IgD-negative memory B cell (primary cell): Measurements from ENCODE around the gene TPSG1. TPM values are rescaled to one million over a fixed set of nuclear protein-coding genes. Genes with fewer than 3 reads are reported as not detected.
A peak's percentile ranks its signal among the peaks of the same experiment; 100 is the strongest.
"Not testable (repeated sequence)": the region's sequence is repeated elsewhere in the genome, so short reads cannot be mapped to it uniquely, and the experiment has no call there.

Experiments used
- H3K27ac Mint-ChIP-seq, 3 donors: one replicate each; pipeline ENCODE4 v1.8.0; 2020 to 2022; ENCODE audit warnings: mild to moderate bottlenecking in 3 of 3, mixed read lengths in 3 of 3, moderate library complexity in 1 of 3
- H3K27me3 Mint-ChIP-seq: one replicate; pipeline ENCODE4 v1.8.0; 2021; ENCODE audit warnings: mixed read lengths
- H3K36me3 Mint-ChIP-seq: one replicate; pipeline ENCODE4 v1.8.0; 2020; ENCODE audit warnings: mild to moderate bottlenecking, mixed read lengths
- H3K4me1 Mint-ChIP-seq, 3 donors: one replicate each; pipeline ENCODE4 v1.8.0; 2020 to 2022; ENCODE audit warnings: mixed read lengths in 3 of 3, mild to moderate bottlenecking in 1 of 3
- H3K4me3 Mint-ChIP-seq, 4 donors: one replicate each; pipeline ENCODE4 v1.8.0; 2020 to 2022; ENCODE audit warnings: mild to moderate bottlenecking in 4 of 4, mixed read lengths in 4 of 4, moderate library complexity in 3 of 4
- H3K9me3 Mint-ChIP-seq, 3 donors: one replicate each; pipeline ENCODE4 v1.8.0; 2020 to 2021; ENCODE audit warnings: mixed read lengths in 3 of 3, mild to moderate bottlenecking in 1 of 3
- polyA plus RNA-seq: library from polyadenylated mRNA; unstranded; fragments of 300-500 nt; fragmentation: Illumina TruSeq; gene quantifications from one replicate; pipeline ENCODE4 v1.2.3, GENCODE V29; 2021

TPSG1 gene
- polyA plus RNA-seq, 1 donor from 2014 or later = not detected

- Mint-ChIP-seq H3K27ac (no peak overlapping the region), H3K27me3 (peaks cover 26% of the 10 kb centered on the region), H3K36me3 (no peaks in the 10 kb centered on the region), H3K4me1 (peaks cover 0 to 4% (median 0%) of the 10 kb centered on the region in 3 donors), H3K4me3 (no peak overlapping the region), H3K9me3 (no peaks in the 10 kb centered on the region)
Observed at GRCh38 chr16:1260101-1260680, 35.1 kb upstream of the TPSG1 start.

GRCh38 chr16:1259760-1260068 is 34.6 kb upstream of the TPSG1 start:
- no peak overlapping the region for H3K27ac Mint-ChIP-seq
- no peak overlapping the region for H3K4me3 Mint-ChIP-seq
- H3K9me3 Mint-ChIP-seq = no peaks in the 10 kb centered on the region
- peaks cover 0 to 4% (median 0%) of the 10 kb centered on the region in 3 donors for H3K4me1 Mint-ChIP-seq
- H3K36me3 Mint-ChIP-seq = no peaks in the 10 kb centered on the region
- peaks cover 26% of the 10 kb centered on the region for H3K27me3 Mint-ChIP-seq

GRCh38 chr16:1258906-1259759 is 34.1 kb upstream of the TPSG1 start:
- peak overlapping the region in 1 of 3 donors; percentile 31 for H3K27ac Mint-ChIP-seq
- H3K4me3 Mint-ChIP-seq = peak overlapping the region in 2 of 4 donors; percentile 33 to 67
- H3K4me1 Mint-ChIP-seq = peaks cover 0 to 4% (median 0%) of the 10 kb centered on the region in 3 donors
- no peaks in the 10 kb centered on the region for H3K9me3 Mint-ChIP-seq
- no peaks in the 10 kb centered on the region for H3K36me3 Mint-ChIP-seq
- peaks cover 26% of the 10 kb centered on the region for H3K27me3 Mint-ChIP-seq

GRCh38 chr16:1258225-1258600 is 33.1 kb upstream of the TPSG1 start:
- no peaks in the 10 kb centered on the region for H3K9me3 Mint-ChIP-seq
- peaks cover 26% of the 10 kb centered on the region for H3K27me3 Mint-ChIP-seq
- H3K4me3 Mint-ChIP-seq = no peak overlapping the region
- peaks cover 0 to 4% (median 0%) of the 10 kb centered on the region in 3 donors for H3K4me1 Mint-ChIP-seq
- H3K27ac Mint-ChIP-seq = no peak overlapping the region
- H3K36me3 Mint-ChIP-seq = no peaks in the 10 kb centered on the region

GRCh38 chr16:1257561-1258224 is 32.6 kb upstream of the TPSG1 start:
- peaks cover 26% of the 10 kb centered on the region for H3K27me3 Mint-ChIP-seq

GRCh38 chr16:1256874-1257322 is 31.8 kb upstream of the TPSG1 start:
- Mint-ChIP-seq H3K36me3 (no peaks in the 10 kb centered on the region), H3K27me3 (peaks cover 21% of the 10 kb centered on the region), H3K27ac (no peak overlapping the region), H3K4me1 (peaks cover 0 to 4% (median 0%) of the 10 kb centered on the region in 3 donors), H3K4me3 (no peak overlapping the region), H3K9me3 (no peaks in the 10 kb centered on the region)

More at GRCh38 chr16:1257561-1258224, 32.6 kb upstream of the TPSG1 start:
- Mint-ChIP-seq H3K4me1 (peaks cover 0 to 4% (median 0%) of the 10 kb centered on the region in 3 donors), H3K9me3 (no peaks in the 10 kb centered on the region), H3K27ac (no peak overlapping the region), H3K36me3 (no peaks in the 10 kb centered on the region), H3K4me3 (no peak overlapping the region)

- not testable (repeated sequence) for H3K4me3 Mint-ChIP-seq, H3K4me1 Mint-ChIP-seq
Observed at GRCh38 chr16:1256296-1256873, 31.3 kb upstream of the TPSG1 start.

GRCh38 chr16:1255276-1256122 is 30.4 kb upstream of the TPSG1 start, which contains the start of gene TPSD1:
TSS of gene TPSD1 (plus strand) at chr16:1256069. CDS start at chr16:1256281, 212 bp downstream.
- not testable (repeated sequence) for H3K27ac Mint-ChIP-seq

More at GRCh38 chr16:1256296-1256873, 31.3 kb upstream of the TPSG1 start:
- H3K36me3 Mint-ChIP-seq, H3K27ac Mint-ChIP-seq, H3K9me3 Mint-ChIP-seq: not testable (repeated sequence)
- peaks cover 19% of the 10 kb centered on the region for H3K27me3 Mint-ChIP-seq

GRCh38 chr16:1254821-1255220 is 29.8 kb upstream of the TPSG1 start:
- H3K4me1 Mint-ChIP-seq, H3K9me3 Mint-ChIP-seq, H3K4me3 Mint-ChIP-seq, H3K36me3 Mint-ChIP-seq, H3K27ac Mint-ChIP-seq, H3K27me3 Mint-ChIP-seq: not testable (repeated sequence)

More at GRCh38 chr16:1255276-1256122, 30.4 kb upstream of the TPSG1 start, which contains the start of gene TPSD1:
- peaks cover 13% of the 10 kb centered on the region for H3K27me3 Mint-ChIP-seq
- H3K4me1 Mint-ChIP-seq, H3K4me3 Mint-ChIP-seq, H3K36me3 Mint-ChIP-seq, H3K9me3 Mint-ChIP-seq: not testable (repeated sequence)

- not testable (repeated sequence) for H3K4me1 Mint-ChIP-seq, H3K9me3 Mint-ChIP-seq, H3K27me3 Mint-ChIP-seq, H3K4me3 Mint-ChIP-seq, H3K27ac Mint-ChIP-seq, H3K36me3 Mint-ChIP-seq
Observed at GRCh38 chr16:1253701-1254364, 28.8 kb upstream of the TPSG1 start.

GRCh38 chr16:1249031-1249755 is 24.1 kb upstream of the TPSG1 start:
- not testable (repeated sequence) for H3K36me3 Mint-ChIP-seq, H3K4me1 Mint-ChIP-seq, H3K27me3 Mint-ChIP-seq, H3K4me3 Mint-ChIP-seq, H3K9me3 Mint-ChIP-seq, H3K27ac Mint-ChIP-seq

- not testable (repeated sequence) for H3K27me3 Mint-ChIP-seq, H3K4me1 Mint-ChIP-seq, H3K4me3 Mint-ChIP-seq, H3K36me3 Mint-ChIP-seq, H3K9me3 Mint-ChIP-seq, H3K27ac Mint-ChIP-seq
Observed at GRCh38 chr16:1247903-1248537, 23.0 kb upstream of the TPSG1 start.

GRCh38 chr16:1245452-1246020 is 20.5 kb upstream of the TPSG1 start:
- no peak overlapping the region for H3K27ac Mint-ChIP-seq
- H3K9me3 Mint-ChIP-seq = peaks cover 0 to 4% (median 0%) of the 10 kb centered on the region in 3 donors
- H3K4me3 Mint-ChIP-seq = no peak overlapping the region

More at GRCh38 chr16:1245452-1246020, 20.5 kb upstream of the TPSG1 start:
- Mint-ChIP-seq H3K36me3 (no peaks in the 10 kb centered on the region), H3K4me1 (no peaks in the 10 kb centered on the region), H3K27me3 (no peaks in the 10 kb centered on the region)
